ENCODE measurements around the gene PRKN. TPM values are rescaled to one million over a fixed set of nuclear protein-coding genes. Genes with fewer than 3 reads are reported as not detected.

PRKN gene
- polyA plus RNA-seq, 1 donor from 2014 or later = 1.2 TPM

DNA sequence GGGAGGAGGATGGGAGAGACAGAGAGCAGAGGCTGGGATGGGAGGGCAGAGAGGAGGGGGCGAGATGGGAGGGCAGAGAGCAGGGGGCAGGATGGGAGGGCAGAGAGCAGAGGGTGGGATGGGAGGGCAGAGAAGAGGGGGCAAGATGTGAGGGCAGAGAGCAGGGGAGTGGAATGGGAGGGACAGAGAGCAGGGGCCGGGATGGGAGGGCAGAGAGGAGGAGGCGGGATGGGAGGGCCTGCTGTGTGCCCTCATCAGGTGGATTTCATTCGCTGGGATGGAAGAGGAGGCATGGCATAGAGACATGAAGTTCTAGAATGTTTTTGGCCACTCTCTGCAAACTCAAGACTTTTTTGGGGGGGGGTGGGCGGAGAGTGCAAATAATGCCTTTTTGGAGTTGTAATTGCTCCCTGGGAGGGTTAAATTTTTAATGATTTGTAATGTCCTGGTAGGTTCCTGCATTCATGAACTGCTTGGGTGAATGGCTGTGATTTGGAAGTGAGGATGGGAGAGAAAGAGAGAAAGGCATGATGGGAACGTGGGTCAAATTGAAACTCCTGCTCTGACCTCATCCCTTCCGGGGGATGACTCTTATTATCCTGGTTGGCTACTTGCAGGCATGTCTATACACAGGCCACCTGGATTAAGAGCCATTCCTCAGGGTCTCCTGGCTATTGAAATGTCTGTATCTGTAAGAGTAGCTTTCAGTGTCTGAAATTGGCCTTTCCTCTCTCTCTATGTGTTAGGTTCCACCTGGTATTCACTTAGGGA, 1291.3 kb downstream of the PRKN start:
- Histone ChIP-seq H3K27ac (ENCODE audit: low read length) (no peak overlapping the region), H3K4me3 (ENCODE audit: low read length) (no peak overlapping the region), H3K27me3 (ENCODE audit: insufficient read depth, low read depth, low read length) (no peaks in the 10 kb centered on the region), H3K36me3 (ENCODE audit: insufficient read depth, low read length) (no peaks in the 10 kb centered on the region), H2AFZ (ENCODE audit: low read depth, low read length) (no peak overlapping the region), H4K20me1 (ENCODE audit: insufficient read depth) (no peaks in the 10 kb centered on the region), H3K9ac (ENCODE audit: low read length) (no peak overlapping the region), H3K4me2 (ENCODE audit: low read length) (no peak overlapping the region), H3F3A (ENCODE audit: insufficient read depth, low read length, poor library complexity, severe bottlenecking) (no peaks in the 10 kb centered on the region), H3K9me3 (ENCODE audit: low read length) (no peaks in the 10 kb centered on the region), H3K79me2 (replicated peaks; ENCODE audit: insufficient read depth, low read length) (no peaks in the 10 kb centered on the region), H3K9me2 (ENCODE audit: insufficient read depth, low read length) (no peaks in the 10 kb centered on the region)
- TF ChIP-seq SMC3 (conservative IDR thresholded peaks at IDR 0.05; ENCODE audit: poor library complexity) (no peak), RAD21 (conservative IDR thresholded peaks at IDR 0.05) (no peak), POLR2AphosphoS5 (IDR thresholded peaks at IDR 0.05) (no peak)

DNA sequence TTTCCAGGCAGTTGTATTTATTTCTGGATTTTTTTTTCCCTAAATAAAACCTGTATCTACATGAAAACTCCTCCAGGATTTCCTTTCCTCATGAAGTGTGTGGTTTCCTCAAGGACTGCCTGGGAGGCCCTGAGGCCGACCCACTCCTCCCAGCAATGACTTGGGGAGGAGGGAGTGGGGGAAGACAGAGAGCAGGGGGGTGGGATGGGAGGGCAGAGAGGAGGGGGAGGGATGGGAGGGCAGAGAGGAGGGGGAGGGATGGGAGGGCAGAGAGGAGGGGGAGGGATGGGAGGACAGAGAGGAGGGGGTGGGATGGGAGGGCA, 1291.9 kb downstream of the PRKN start:
- Histone ChIP-seq H3K9ac (ENCODE audit: low read length) (no peak overlapping the region), H3K27me3 (ENCODE audit: insufficient read depth, low read depth, low read length) (no peaks in the 10 kb centered on the region), H3K9me2 (ENCODE audit: insufficient read depth, low read length) (no peaks in the 10 kb centered on the region), H3K36me3 (ENCODE audit: insufficient read depth, low read length) (no peaks in the 10 kb centered on the region), H3F3A (ENCODE audit: insufficient read depth, low read length, poor library complexity, severe bottlenecking) (no peaks in the 10 kb centered on the region), H3K4me3 (ENCODE audit: low read length) (no peak overlapping the region), H3K9me3 (ENCODE audit: low read length) (no peaks in the 10 kb centered on the region), H4K20me1 (ENCODE audit: insufficient read depth) (no peaks in the 10 kb centered on the region), H3K79me2 (replicated peaks; ENCODE audit: insufficient read depth, low read length) (no peaks in the 10 kb centered on the region), H3K27ac (ENCODE audit: low read length) (no peak overlapping the region), H2AFZ (ENCODE audit: low read depth, low read length) (no peak overlapping the region), H3K4me2 (ENCODE audit: low read length) (no peak overlapping the region)
- TF ChIP-seq, protein P1, sequence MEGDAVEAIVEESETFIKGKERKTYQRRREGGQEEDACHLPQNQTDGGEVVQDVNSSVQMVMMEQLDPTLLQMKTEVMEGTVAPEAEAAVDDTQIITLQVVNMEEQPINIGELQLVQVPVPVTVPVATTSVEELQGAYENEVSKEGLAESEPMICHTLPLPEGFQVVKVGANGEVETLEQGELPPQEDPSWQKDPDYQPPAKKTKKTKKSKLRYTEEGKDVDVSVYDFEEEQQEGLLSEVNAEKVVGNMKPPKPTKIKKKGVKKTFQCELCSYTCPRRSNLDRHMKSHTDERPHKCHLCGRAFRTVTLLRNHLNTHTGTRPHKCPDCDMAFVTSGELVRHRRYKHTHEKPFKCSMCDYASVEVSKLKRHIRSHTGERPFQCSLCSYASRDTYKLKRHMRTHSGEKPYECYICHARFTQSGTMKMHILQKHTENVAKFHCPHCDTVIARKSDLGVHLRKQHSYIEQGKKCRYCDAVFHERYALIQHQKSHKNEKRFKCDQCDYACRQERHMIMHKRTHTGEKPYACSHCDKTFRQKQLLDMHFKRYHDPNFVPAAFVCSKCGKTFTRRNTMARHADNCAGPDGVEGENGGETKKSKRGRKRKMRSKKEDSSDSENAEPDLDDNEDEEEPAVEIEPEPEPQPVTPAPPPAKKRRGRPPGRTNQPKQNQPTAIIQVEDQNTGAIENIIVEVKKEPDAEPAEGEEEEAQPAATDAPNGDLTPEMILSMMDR (IDR thresholded peaks at IDR 0.05; ENCODE audit: poor library complexity, severe bottlenecking) = no peak
- TF ChIP-seq EP300 (conservative IDR thresholded peaks at IDR 0.05; ENCODE audit: poor library complexity, severe bottlenecking) (no peak), TAF1 (IDR thresholded peaks at IDR 0.05; ENCODE audit: low read depth) (no peak)

DNA sequence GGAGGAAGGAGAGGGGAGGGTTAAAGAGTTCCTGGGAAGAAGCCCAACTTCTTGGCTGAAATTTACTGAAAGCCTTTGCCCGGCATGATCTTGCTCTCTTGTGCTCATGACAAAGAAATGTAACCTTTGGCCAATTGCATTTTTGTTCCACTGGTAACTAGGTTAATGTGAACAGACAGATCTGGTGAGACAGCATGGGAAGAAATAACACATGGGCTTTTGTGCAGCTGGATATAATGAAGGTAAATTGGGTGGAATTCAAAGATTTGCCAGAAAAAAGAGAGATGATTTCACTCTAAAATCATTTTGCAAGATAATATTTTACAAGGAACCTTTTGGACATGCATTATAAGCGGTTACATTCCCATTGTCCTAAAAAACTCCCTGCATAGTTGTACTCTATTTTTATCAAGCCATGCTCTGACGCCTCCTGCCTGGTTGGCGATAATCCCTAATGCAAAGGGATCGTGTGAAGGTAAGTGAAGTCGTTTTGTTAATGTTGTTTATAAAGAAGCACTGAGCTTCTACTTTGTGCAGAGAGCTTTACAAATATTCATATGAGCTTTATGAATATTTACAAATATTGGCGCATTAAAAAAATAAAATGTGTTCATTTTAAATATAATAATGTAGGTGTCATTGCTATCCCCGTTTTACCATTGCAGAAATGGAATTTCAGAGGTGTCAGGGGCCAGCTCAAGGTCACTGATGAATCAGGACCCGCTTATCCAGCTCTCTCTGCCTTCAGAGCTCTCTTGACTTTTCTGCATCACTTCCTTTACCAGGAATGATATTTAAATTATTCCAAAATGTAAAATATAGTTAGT, 1292.4 kb downstream of the PRKN start:
- Histone ChIP-seq H3K27me3 (ENCODE audit: insufficient read depth, low read depth, low read length) (no peaks in the 10 kb centered on the region), H3K4me2 (ENCODE audit: low read length) (no peak overlapping the region), H3K9me2 (ENCODE audit: insufficient read depth, low read length) (no peaks in the 10 kb centered on the region), H3K9me3 (ENCODE audit: low read length) (no peaks in the 10 kb centered on the region), H3K27ac (ENCODE audit: low read length) (no peak overlapping the region), H3K79me2 (replicated peaks; ENCODE audit: insufficient read depth, low read length) (no peaks in the 10 kb centered on the region), H4K20me1 (ENCODE audit: insufficient read depth) (no peaks in the 10 kb centered on the region), H3K36me3 (ENCODE audit: insufficient read depth, low read length) (no peaks in the 10 kb centered on the region), H3K4me3 (ENCODE audit: low read length) (no peak overlapping the region), H3K9ac (ENCODE audit: low read length) (no peak overlapping the region), H3F3A (ENCODE audit: insufficient read depth, low read length, poor library complexity, severe bottlenecking) (no peaks in the 10 kb centered on the region), H2AFZ (ENCODE audit: low read depth, low read length) (no peak overlapping the region)
- TF ChIP-seq EZH2 (IDR thresholded peaks at IDR 0.05; ENCODE audit: borderline replicate concordance, insufficient read depth, low read length, poor library complexity, severe bottlenecking) (no peak), RAD21 (conservative IDR thresholded peaks at IDR 0.05) (no peak), POLR2AphosphoS5 (IDR thresholded peaks at IDR 0.05) (no peak), REST (IDR thresholded peaks at IDR 0.05; ENCODE audit: borderline replicate concordance) (no peak), TAF1 (IDR thresholded peaks at IDR 0.05; ENCODE audit: low read depth) (no peak), SMC3 (conservative IDR thresholded peaks at IDR 0.05; ENCODE audit: poor library complexity) (no peak), MXI1 (conservative IDR thresholded peaks at IDR 0.05; ENCODE audit: poor library complexity, severe bottlenecking) (no peak), EP300 (conservative IDR thresholded peaks at IDR 0.05; ENCODE audit: poor library complexity, severe bottlenecking) (no peak)
- TF ChIP-seq, protein P1 (IDR thresholded peaks at IDR 0.05; ENCODE audit: poor library complexity, severe bottlenecking) = no peak

All from neural cell (in vitro differentiated cells).